DND-41 (cell line): ENCODE data around the gene KRTAP5-1.

Experiments used
- ATAC-seq: fragments of 200-7000 bp; cut with Tn5 transposase; 3 replicates; pipeline ENCODE4 v1.9.1; 2021; ENCODE audit warnings: low read depth; ENCODE audit not compliant: insufficient read depth
- DNase-seq: peaks from one replicate; pipeline ENCODE4 v3.0.0-alpha.2; 2020
- H2AFZ ChIP-seq: 2 replicates; pipeline ENCODE4 v1.6.0; 2012; ENCODE audit warnings: low read depth, low read length
- H3K27ac ChIP-seq: 2 replicates; pipeline ENCODE4 v1.5.1; 2012; ENCODE audit warnings: low read length, inconsistent platforms
- H3K27me3 ChIP-seq: fragments of 200-600 bp; sonication (generic); 2 replicates; pipeline ENCODE4 v1.6.0; 2012; ENCODE audit warnings: low read length, mild to moderate bottlenecking, inconsistent platforms; ENCODE audit not compliant: insufficient read depth, poor library complexity
- H3K36me3 ChIP-seq: 2 replicates; pipeline ENCODE4 v1.5.1; 2012; ENCODE audit warnings: low read length, inconsistent platforms; ENCODE audit not compliant: insufficient read depth
- H3K4me1 ChIP-seq: 2 replicates; pipeline ENCODE4 v1.5.1; 2012; ENCODE audit warnings: mild to moderate bottlenecking, low read length; ENCODE audit not compliant: insufficient read depth
- H3K4me2 ChIP-seq: 2 replicates; pipeline ENCODE4 v1.6.0; 2012; ENCODE audit warnings: mild to moderate bottlenecking, moderate library complexity, low read length, inconsistent platforms; ENCODE audit not compliant: insufficient read depth
- H3K4me3 ChIP-seq, 2 experiments: fragments of 200-600 bp in 1 of 2; shearing (Covaris generic) in 1 of 2; 2 replicates each; pipeline ENCODE4 v1.5.1; 2012 to 2016; ENCODE audit warnings: inconsistent platforms in 2 of 2, low read length in 2 of 2, mild to moderate bottlenecking in 2 of 2, low read depth in 1 of 2, moderate library complexity in 1 of 2
- H3K79me2 ChIP-seq: 2 replicates; pipeline ENCODE4 v1.6.0; 2012; ENCODE audit warnings: low read length, inconsistent platforms; ENCODE audit not compliant: insufficient read depth
- H3K9ac ChIP-seq: 2 replicates; pipeline ENCODE4 v1.6.0; 2012; ENCODE audit warnings: low read depth, mild to moderate bottlenecking, inconsistent platforms, low read length, moderate library complexity
- H3K9me3 ChIP-seq: 2 replicates; pipeline ENCODE4 v1.5.1; 2012; ENCODE audit warnings: low read length, moderate library complexity, mild to moderate bottlenecking, inconsistent platforms; ENCODE audit not compliant: insufficient read depth, severe bottlenecking
- H4K20me1 ChIP-seq: 2 replicates; pipeline ENCODE4 v1.6.0; 2012; ENCODE audit warnings: low read length; ENCODE audit not compliant: insufficient read depth
- EZH2 ChIP-seq: IDR thresholded peaks from 3 replicates; pipeline ENCODE4 v1.6.1; 2012; ENCODE audit warnings: borderline replicate concordance, low read depth, mild to moderate bottlenecking, moderate library complexity, low read length, inconsistent platforms; ENCODE audit not compliant: severe bottlenecking
- TF ChIP-seq, protein P1 (sequence below): IDR thresholded peaks from 2 replicates; pipeline ENCODE4 v1.5.1; 2012; ENCODE audit warnings: borderline replicate concordance, low read length, moderate library complexity, mild to moderate bottlenecking; ENCODE audit not compliant: poor library complexity, severe bottlenecking; ENCODE audit errors: extremely low read depth

Gene KRTAP5-1

DNA sequence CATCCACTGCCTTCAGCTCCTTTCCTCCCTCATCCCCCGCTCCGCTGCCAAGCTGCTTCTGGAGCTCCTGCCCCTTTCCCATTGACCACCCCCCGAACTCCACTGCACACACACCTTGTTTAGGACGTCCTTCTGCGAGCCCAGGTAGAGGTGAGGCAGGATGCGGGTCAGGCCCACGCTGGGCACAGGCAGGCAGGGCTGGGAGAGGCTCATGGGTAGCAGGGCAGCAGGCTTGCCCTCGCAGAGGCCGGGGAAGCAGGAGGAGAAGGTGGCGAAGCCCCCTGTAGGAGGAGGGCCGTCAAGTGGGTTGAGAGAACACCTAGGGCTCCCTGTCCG is 26.3 kb downstream of the KRTAP5-1 start:
- H3K4me2 ChIP-seq: no peak overlapping the region
- H3K4me3 ChIP-seq: no peak overlapping the region
- H3K79me2 ChIP-seq: no peaks in the 10 kb centered on the region
- no peaks in the 10 kb centered on the region for H3K9me3 ChIP-seq
- TF ChIP-seq, protein P1, sequence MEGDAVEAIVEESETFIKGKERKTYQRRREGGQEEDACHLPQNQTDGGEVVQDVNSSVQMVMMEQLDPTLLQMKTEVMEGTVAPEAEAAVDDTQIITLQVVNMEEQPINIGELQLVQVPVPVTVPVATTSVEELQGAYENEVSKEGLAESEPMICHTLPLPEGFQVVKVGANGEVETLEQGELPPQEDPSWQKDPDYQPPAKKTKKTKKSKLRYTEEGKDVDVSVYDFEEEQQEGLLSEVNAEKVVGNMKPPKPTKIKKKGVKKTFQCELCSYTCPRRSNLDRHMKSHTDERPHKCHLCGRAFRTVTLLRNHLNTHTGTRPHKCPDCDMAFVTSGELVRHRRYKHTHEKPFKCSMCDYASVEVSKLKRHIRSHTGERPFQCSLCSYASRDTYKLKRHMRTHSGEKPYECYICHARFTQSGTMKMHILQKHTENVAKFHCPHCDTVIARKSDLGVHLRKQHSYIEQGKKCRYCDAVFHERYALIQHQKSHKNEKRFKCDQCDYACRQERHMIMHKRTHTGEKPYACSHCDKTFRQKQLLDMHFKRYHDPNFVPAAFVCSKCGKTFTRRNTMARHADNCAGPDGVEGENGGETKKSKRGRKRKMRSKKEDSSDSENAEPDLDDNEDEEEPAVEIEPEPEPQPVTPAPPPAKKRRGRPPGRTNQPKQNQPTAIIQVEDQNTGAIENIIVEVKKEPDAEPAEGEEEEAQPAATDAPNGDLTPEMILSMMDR: no peak
- TF ChIP-seq EZH2: no peak
- peaks cover 10% of the 10 kb centered on the region for H3K27me3 ChIP-seq
- H4K20me1 ChIP-seq: peaks cover 16% of the 10 kb centered on the region
- no peak for ATAC-seq
- H2AFZ ChIP-seq: no peak overlapping the region
- H3K27ac ChIP-seq: no peak overlapping the region
- H3K36me3 ChIP-seq: no peaks in the 10 kb centered on the region
- H3K9ac ChIP-seq: no peak overlapping the region
- H3K4me1 ChIP-seq: no peaks in the 10 kb centered on the region
- DNase-seq: no peak

DNA sequence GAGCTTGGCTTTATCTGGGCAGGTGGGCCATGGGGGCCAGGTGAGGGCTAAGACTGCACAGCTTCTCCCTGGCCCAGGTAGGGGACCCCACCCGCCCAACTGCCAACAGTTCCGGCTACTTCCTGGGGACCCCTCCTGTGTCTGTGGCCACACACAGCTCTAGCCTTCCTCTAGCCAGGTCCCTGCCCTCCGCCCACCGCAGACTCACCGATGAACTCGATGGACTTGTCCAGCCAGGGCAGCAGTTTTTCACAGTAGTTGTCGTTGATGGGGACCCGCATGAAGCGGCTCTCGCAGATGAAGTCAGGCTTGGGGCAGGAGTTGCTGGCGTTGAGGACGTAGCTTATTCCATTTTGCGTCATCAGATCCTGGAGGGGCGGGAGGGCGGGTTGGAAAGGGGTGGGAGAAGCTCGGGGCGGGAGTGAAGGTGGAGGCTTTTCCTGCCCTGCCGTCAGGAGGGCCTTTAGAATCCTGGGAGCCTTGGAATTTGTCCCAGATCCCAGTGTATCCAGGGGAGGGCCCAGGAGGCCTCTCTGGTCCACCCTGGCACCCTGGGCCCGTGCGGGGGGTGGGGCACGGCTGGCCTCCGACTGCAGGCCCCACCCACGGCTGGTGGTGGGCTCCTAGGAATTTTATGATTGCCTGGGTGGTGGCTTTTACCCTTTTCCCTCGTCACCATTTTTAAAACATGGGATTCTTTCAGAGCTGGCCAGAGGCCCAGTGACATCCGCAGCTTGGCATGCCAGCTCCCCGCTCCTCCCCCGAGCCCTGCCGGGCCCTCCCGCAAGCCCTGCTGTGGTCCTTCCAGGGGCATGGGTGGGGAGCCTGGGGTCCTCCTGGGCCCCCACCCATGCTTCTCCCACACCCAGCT is 26.9 kb downstream of the KRTAP5-1 start:
- no peaks in the 10 kb centered on the region for H3K79me2 ChIP-seq
- TF ChIP-seq EZH2: no peak
- TF ChIP-seq, protein P1: no peak
- H3K4me2 ChIP-seq: no peak overlapping the region
- no peak overlapping the region for H2AFZ ChIP-seq
- H3K4me1 ChIP-seq: no peaks in the 10 kb centered on the region
- peaks cover 15% of the 10 kb centered on the region for H4K20me1 ChIP-seq
- H3K4me3 ChIP-seq: no peak overlapping the region
- no peak overlapping the region for H3K27ac ChIP-seq
- no peaks in the 10 kb centered on the region for H3K9me3 ChIP-seq
- no peak overlapping the region for H3K9ac ChIP-seq
- ATAC-seq (no peak), DNase-seq (no peak)
- peaks cover 10% of the 10 kb centered on the region for H3K27me3 ChIP-seq
- H3K36me3 ChIP-seq: no peaks in the 10 kb centered on the region

DNA sequence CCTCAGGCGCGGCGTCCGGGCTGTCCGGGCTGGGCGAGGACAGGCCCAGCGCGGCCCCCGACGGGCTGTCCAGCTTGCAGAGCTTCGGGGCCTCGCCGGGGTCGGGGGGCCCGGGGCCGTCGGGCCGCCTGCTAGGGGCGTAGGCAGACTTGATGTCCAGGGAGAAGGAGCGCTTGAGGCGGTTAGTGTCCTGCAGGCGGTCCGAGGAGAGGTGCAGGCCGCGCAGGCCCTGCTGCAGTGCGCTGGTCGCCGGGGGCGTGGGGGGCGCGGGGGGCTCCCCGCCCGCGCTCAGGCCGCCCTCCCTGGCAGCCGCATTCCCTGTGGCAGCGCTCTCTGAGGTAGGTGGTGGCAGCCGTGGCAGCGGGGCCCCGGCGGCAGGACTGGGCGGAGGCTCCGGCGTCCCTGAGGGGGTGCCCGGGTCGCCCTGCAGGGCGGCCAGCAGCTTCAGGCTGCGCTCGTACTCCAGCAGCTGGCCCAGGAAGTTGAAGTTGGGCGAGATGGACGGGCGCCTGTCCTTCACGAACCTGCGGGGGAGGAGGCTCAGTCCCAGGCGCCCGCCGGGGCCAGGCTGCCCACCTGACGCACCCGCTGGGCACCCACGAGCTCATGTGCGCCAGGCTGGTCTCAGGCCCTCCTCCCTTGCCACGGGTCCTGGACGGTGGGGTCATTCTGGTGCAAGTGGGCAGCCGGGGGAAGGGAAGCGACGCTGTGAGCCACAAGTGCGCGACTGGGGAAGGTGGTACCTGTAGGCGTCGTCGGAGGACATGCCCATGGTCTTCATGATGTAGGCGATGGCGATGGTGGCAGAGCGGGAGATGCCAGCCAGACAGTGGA is 27.8 kb downstream of the KRTAP5-1 start:
- Histone ChIP-seq H3K27ac (no peak overlapping the region), H2AFZ (no peak overlapping the region), H3K4me1 (no peaks in the 10 kb centered on the region), H3K27me3 (peaks cover 10% of the 10 kb centered on the region), H3K36me3 (no peaks in the 10 kb centered on the region), H3K4me2 (no peak overlapping the region), H3K9ac (no peak overlapping the region), H3K4me3 (no peak overlapping the region), H3K79me2 (no peaks in the 10 kb centered on the region), H4K20me1 (peaks cover 15% of the 10 kb centered on the region), H3K9me3 (no peaks in the 10 kb centered on the region)
- TF ChIP-seq EZH2: no peak
- TF ChIP-seq, protein P1: no peak
- no peak for ATAC-seq
- no peak for DNase-seq
